AG08395 (cell line): Measurements from ENCODE around the gene TYW1B.
"Not testable (repeated sequence)": the region's sequence is repeated elsewhere in the genome, so short reads cannot be mapped to it uniquely, and the experiment has no call there.

ENCODE experiments used
- DNase-seq: peaks from one replicate; pipeline ENCODE4 v3.0.0; 2012; ENCODE audit warnings: mixed read lengths, low spot score

Gene TYW1B

DNA sequence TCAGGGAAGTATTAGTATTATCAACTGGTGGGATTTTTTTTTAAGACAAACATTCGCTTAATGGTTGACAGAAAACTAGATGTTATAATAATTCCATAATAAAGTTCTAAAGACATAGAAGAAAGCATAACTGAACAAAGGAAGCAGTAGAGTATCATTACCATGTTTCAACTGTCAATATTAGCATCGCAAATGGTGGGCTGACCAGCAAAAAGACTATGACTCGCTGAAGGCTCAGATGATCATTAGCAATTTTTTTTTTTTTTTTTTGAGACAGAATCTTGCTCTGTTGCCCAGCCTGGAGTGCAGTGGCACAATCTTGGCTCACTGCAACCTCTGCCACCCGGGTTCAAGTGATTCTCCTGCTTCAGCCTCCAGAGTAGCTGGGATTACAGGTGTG is 74.8 kb downstream of the TYW1B start:
- not testable (repeated sequence) for DNase-seq

DNA sequence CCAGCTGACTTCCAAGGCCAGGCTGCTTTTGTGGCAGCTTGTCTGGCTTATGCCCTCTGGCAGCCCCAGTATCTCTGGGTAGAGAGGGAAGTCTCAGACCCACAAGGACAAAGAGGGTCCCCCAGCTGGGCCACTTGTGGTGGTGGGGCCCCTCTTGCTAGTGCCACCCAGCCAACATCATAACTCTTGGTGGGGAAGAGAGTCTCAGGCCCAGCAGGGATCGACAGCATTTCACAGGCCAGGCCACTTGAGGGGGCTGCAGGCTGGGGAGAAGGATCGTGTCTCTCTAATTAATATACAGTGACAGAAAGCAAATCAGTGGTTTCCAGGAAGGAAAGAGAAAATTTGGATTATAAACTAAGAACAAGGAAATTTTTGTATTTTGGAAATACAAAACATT is 76.0 kb downstream of the TYW1B start:
- peak; percentile 6 for DNase-seq

DNA sequence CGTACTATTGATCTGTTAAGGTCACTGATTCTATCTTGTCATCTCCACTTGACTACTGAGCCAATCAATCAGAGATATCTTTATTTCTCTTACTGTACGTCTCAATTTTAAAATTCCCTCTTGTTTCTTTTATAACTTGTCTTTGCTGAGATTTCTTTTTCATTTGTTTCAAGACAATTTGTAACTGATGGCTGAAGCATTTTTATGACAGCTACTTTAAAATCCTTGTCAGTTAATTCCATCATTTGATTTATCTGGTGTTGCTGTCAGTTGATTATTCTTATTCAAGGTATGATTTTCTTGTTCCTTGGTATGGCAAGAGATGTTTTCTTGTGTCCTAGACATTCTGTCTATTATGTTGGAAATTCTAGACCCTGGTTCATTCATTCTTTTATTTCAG is 76.6 kb downstream of the TYW1B start:
- no peak for DNase-seq

DNA sequence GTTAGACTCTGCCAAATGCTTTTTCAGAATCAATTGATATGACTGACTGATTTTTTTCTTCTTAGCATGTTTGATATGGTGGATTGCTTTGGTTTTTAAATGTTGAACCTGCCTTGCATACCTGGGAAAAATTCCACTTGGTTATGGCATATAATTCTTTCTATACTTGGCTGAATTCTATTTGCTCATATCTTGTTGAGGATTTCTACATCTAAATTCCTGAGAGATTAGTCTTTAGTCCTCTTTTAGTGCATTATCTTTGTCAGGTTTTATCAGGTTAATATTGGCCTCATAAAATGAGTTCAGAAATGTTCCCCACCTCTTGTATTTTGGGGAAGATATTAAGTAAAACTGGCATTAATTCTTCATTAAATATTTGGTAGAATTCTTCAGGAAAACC is 79.4 kb downstream of the TYW1B start:
- DNase-seq: not testable (repeated sequence)

DNA sequence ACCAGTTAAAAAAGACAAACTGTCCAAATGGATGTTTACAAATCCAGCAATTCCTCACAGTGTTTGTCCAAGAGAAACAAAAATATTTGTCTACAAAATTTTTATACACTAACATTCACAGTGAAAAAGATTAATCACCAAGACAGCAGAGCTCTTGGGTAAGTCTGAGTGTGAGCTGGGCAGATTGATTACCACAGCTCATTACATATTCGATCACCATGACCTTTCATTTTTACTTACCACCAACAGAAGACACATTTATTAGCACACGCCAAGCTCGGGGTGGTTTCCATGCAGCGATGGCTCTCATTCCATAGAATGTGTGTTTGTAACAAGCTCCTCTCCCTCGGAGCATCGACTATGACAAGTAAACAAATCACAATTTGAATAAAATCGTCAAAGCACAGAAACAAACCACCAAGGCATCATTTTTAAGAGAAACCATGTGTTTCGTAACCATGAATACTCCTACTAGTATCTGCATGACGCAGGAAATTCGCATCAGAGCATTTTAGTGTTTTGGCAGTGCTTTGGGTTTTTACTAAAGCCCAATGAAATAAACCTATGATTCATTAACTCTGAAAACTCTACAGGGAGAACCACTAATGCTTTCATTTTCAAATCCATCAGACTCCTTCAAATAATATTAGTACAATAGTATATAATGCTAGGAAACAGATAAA is 83.6 kb downstream of the TYW1B start:
- peak; percentile 17 for DNase-seq

DNA sequence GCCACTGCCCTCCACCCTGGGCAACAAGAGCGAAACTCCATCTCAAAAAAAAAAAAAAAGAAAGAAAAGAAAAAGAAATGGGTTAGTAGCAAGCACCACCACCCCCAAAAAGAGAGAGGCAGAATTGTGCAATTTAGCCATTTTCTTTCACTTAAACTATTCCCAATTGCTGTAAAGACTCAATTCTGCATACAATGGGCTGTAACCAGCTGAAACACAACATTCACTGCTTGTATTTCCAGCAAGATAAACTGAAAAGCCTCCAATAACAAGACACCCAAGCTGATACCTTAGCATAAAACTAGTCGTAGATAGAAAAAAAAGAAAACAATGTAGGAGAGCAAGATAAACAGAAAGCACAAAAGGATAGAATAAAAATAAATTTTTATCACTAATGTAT is 84.2 kb downstream of the TYW1B start:
- DNase-seq: not testable (repeated sequence)

DNA sequence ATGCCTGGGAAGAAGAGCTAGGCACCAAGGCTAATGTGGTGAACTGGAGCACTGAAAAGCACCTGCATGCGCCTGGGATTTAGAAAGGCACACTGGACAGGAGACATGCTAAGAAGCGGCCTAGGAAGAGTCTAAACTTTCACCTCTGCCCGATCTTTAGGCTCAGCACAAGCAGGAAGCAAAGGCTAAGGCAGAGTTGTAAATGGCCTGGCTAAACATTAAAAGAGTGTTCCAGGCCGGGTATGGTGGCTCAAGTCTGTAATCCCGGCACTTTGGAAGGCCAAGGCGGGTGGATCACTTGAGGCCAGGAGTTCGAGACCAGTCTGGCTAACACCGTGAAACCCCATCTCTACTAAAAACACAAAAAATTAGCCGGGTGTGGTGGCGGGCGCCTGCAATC is 88.3 kb downstream of the TYW1B start:
- not testable (repeated sequence) for DNase-seq

DNA sequence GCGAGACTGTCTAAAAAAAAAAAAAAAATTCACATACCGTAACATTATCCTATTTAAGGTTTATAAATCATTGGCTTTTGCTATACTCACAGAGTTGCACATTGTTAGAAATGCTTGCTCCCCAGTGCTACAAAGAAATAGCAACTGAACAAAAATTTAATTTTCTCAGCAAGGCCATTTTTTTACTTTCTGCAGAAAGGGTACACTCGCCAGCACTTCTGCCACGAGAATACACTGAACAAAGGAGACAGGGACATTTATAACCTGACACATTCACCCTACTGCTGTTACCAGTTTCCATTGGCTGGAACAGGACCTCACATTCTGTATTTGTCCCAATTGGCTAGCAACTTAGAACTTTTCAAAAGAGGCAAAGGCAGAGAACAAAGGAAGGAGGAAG is 92.1 kb downstream of the TYW1B start:
- not testable (repeated sequence) for DNase-seq

DNA sequence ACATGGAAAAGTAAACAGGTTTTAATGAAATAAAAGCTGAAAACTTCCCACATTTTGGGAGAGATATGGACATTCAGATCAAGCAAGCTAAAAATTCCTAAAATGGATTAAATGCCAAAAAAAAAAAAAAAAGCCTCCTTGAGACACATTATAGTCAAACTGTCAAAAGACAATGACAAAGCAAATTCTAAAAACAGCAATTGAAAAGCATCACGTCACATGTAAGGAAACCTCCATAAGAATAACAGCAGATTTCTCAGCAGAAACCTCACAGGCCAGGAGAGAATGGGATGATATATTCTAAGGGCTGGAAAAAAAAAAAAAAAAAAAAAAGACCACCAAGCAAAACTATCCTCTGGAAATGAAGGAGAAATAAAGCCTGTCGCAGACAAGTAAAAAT is 97.2 kb downstream of the TYW1B start:
- DNase-seq: not testable (repeated sequence)

DNA sequence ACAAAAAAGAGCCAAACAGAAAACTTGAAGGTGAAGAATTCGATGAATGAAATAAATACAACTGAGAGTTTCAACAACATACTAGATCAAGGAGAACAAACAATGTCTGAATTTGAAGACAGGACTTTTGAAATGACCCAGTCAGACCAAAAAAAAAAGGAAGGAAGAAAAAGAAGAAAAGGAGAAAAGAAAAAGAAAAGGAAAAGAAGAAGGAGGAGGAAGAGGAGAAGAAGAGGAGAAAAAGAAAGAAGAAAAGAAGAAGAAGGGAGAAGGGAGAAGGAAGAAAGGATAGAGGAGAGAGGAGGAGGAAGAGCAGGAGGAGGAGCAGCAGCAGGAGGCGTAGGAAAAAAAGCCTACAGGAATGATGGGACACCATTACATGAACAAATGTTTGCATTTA is 97.6 kb downstream of the TYW1B start:
- DNase-seq: not testable (repeated sequence)

DNA sequence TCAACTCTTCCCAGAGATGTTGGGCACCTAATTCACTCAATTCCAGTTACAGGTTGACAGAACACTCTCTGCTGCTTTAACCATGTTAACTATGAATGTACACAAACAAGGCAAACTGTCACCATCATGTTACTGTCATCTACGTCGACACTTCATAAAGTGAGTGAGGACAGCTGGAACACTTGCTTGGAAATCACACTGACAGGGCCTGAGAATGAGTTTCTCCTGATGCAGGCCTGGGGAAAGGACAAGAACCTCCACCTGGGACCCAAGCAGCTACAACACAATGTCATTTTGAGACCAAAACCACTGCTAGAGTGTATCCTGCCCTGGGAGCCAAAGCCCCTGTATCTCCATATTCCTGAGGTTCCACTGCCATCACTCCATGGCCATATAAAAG is 98.9 kb downstream of the TYW1B start:
- not testable (repeated sequence) for DNase-seq

DNA sequence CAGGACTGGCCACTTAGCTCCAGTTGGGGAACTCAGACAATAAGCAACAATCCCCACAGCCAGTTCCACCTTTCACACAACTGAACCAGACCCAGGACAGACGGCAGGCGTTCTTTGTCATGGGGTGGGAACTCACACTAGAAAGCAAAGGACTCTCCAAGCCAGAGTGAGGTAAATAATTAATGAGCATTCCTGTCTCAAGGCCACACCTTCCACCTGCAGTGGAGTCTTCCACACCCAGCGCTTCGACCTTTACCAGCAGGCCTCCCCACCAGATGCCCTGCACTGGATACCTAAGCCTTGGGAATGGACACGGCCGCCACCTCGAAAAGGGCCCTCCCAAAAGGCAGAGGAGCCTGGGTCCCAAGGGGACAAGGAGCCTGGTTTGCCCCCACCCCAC is 105.3 kb downstream of the TYW1B start:
- DNase-seq: not testable (repeated sequence)

DNA sequence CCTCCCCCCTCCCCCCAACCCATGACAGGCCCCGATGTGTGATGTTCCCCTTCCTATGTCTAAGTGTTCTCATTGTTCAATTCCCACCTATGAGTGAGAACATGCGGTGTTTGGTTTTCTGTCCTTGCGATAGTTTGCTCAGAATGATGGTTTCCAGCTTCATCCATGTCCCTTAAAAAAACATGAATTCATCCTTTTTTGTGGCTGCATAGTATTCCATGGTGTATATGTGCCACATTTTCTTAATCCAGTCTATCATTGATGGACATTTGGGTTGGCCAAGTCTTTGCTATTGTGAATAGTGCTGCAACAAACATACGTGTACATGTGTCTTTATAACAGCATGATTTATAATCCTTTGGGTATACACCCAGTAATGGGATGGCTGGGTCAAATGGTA is 107.1 kb downstream of the TYW1B start:
- not testable (repeated sequence) for DNase-seq

DNA sequence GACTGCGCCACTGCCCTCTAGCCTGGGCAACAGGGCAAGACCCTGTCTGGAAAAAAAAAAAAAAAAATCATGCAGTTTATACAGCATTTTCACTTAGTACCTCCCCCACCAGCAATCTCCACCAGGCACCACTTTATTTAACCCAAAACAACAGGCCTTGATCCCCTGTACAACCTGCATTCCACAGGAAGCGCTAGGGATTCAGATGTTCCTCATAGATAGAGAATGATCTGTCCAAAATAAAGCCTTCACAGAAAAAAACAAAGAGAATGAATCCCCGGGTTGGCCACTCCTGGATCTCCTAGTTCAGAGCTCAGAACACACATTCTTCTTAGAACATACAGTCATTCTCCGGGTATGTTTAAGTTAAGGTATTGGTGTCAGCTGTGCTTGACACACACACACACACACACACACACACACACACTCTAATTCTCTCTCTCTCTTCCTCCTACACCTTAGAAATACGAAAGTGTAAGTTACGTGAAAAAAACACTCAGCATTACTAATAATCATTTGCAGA is 110.7 kb downstream of the TYW1B start:
- DNase-seq: not testable (repeated sequence)

DNA sequence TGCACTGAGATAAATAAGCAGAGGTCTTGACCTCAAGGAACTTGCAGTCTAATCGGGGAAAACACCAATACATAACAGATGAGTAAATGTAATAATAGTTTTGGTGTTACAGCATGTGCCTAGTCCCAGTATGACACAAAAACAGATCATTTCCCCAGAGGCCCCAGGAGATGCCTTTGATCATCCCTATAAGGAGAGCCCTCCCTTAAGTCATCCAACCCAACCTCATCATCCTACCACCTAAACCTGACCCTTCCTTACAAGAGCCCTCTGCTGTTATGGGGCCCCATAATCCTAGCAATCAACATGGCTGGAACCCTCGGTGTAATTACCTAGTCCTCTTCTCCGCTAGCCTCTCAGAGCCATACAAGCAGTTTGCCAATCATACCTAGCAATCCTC is 116.1 kb downstream of the TYW1B start:
- not testable (repeated sequence) for DNase-seq

DNA sequence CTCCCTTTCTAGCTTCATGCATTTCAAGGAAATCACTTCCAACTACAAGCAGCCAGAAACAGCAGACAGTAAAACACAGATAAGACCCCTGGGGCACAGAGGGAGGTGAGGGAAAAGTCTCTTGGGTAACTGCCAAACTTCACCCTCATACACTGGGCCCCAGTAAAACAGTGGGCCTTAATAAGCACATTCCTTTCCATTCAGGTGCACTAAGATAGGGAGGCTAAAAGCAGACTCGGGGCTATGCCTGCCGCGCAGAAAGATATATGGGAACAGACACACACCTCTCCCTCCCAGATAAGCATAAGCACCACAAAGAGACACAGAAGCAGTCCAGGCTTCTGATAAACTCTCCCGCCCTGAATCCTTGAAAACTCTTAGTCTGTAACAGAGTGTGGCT is 117.0 kb downstream of the TYW1B start:
- DNase-seq: no peak

DNA sequence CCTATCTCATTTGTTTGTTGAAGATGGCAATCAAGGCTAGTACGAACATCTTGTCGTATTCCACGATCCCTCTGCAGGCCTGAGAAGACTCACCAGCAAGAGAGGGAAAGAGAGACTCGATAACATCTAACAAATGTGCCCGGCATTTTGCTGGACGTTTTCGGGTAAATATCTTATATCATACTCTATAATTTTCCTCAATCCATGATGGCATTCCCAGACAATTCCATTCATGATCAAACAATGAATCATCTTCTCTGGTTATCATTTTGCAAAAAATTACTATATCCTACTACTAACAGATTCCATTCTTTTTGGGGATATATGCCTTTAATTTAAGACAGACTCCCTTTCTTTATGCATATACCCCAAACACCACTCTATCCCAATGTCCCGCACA is 118.1 kb downstream of the TYW1B start:
- no peak for DNase-seq

DNA sequence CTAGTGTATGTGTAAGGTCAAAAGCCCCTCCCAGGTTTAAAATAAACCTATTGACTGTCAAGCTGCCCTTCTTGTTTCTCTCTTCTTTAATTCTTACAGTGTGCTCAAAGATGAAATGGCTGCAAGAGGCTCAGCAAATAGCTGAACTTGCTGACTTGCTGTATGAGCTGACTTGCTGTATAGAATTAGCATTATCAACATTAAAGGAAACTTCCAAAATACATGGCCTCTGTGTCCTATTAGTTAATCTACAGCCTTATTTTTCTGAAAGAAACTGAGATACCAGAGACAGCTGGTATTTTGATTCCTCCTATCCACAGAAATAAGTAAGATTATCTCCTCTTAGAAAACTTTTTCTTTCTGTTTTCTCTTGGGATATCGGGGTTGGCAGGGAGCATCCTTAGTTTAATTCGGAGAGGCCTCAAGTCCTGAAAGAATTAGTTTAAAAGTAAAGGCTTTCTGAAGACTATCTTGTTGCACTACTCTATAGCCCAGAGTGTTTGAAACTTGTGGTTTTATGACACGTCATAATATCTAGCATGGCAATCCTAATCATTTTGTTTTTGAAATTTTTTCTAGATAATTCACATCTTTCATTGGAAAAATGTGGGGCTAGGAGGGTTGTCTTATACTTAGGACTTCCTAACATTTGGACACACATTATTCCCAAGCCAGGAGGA is 119.5 kb downstream of the TYW1B start:
- not testable (repeated sequence) for DNase-seq

DNA sequence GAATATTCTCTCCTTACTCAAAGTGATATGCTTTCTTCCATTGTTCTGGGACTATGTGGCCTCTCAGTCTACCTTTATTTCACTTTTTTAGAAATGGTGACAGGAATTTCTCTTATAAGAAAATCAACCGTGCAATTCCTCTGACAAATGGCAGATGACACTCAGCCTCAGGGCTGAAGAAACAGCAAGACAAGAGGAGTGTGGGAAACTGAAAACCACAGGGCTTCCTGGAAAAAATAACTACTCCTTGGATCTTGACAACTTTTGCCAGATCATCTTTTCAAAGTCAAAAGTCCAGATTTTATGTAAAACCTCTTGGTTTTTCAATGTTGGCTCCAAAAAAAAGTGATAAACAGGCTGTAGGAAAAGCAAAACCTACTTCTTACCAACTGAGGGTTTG is 121.5 kb downstream of the TYW1B start:
- DNase-seq: no peak

DNA sequence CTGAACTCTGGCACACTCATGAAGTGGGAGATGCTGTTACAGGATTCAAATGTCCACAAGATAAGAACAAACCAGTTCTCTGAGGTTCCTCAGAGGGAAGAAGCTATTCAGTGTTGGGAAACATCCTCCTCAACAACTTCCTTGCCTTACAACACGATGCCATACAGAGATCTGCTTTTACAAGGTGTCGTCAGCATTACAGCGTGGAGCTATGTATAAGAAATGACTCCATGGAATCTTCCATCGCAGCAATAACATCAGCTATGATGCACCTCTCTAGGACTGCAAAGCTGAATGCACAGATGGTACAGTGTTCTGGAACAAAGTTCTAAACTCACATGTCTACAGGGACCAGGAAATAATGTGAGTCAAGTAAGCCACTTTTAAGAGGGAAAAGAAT is 122.3 kb downstream of the TYW1B start:
- DNase-seq: not testable (repeated sequence)

DNA sequence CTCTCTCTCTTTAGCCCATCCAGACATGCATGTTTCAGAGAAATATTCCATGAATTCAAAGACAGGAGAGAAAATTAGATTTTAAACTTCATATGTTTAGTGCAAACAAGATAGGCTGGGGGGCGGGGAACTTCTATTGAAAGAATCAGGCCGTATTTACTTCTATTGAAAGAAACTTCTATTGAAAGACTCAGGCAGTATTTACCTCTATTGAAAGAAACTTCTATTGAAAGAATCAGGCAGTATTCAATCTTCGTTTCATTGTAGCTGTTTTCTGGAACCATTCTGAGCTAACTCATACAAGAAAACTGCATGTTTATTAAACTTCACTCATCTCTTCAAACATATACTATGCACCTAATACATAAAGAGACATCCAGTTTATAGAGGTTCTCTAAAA is 123.1 kb downstream of the TYW1B start:
- no peak for DNase-seq

DNA sequence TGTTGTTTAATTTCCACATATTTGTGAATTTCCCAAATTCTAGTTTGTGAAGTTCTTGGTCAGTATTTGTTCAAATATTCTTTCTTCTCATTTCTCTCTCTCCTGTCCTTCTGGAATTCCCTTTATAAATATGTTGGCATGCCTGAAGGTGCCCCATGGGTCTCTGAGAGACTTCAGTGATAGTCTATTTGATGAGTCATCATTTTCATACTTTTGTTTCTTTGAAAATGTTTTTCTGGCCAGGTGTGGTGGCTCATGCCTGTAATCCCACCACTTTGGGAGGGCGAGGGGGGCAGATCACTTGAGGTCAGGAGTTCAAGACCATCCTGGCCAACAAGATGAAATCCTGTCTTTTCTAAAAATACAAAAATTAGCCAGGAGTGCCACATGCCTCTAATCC is 127.5 kb downstream of the TYW1B start:
- DNase-seq: not testable (repeated sequence)

DNA sequence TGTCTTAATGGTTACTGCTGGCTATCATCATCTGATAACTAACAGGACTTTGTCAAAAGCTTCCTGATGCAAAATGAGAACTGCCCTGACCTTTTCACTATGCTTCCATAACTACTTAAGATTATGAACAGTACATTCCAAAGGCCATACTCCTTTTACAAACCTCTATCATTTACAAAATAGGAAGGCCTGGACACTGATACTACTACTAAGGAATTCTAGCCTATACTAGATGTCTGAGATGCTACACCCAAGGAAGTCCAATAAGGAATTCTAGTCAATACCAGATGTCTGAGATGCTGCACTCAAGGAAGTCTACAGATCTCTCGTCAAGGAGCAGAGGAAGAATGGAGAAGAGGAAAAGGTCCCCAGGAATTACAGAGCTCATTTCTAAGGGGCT is 130.9 kb downstream of the TYW1B start:
- not testable (repeated sequence) for DNase-seq

DNA sequence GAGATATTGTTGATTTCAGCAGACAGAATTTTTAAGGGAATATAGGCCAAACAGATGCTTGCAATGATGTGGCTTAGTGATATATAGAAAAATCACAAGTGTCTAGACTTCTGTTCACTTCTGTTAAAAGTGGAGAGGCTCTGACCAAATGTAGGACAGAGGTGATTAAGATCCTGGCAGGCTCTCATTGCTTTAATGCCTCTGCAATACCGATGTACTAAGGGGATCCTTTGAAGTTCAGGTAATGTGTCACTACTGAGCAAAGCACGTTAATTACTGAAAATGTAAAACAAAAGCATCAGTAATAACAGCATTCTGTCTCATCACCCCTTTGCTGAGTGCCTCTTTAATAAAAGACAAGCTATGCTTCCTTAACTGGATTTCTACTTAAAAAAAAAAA is 131.4 kb downstream of the TYW1B start:
- not testable (repeated sequence) for DNase-seq
